ENCODE results near the gene LDLR.
"Not testable (repeated sequence)": the region's sequence is repeated elsewhere in the genome, so short reads cannot be mapped to it uniquely, and the experiment has no call there.

GRCh38 chr19:11160440-11160768 lies 71.1 kb downstream of the LDLR start:
- TF ChIP-seq POLR2A, POLR2AphosphoS5, TAF1, POU2F2, SPI1 (IDR thresholded peaks at IDR 0.05; ENCODE audit: low read depth, low read length): not testable (repeated sequence)

Data from GM12891 (cell line).